ENCODE data around the gene RPS10. TPM values are rescaled to one million over a fixed set of nuclear protein-coding genes. Genes with fewer than 3 reads are reported as not detected.
A peak's percentile ranks its signal among the peaks of the same experiment; 100 is the strongest.
"Not testable (repeated sequence)": the region's sequence is repeated elsewhere in the genome, so short reads cannot be mapped to it uniquely, and the experiment has no call there.

The RPS10 gene
- total RNA-seq, 1 experiment from 2014 or later, result 3,560 TPM

- DNase-seq (ENCODE audit: low read depth), result no peak
These were observed 32.5 kb downstream of the RPS10 start for GRCh38 chr6:34393191-34393965.

GRCh38 chr6:34392497-34393190 lies 33.2 kb downstream of the RPS10 start, which contains the start of gene NUDT3:
Gene NUDT3, minus strand, starts transcription at chr6:34392669. Its CDS starts 307 bp downstream, at chr6:34392362.
- DNase-seq (ENCODE audit: low read depth), result peak; percentile 89

- peak; percentile 69 for DNase-seq (ENCODE audit: low read depth)
These were observed 33.9 kb downstream of the RPS10 start for GRCh38 chr6:34391786-34392496.

- DNase-seq (ENCODE audit: low read depth), result no peak
These were observed 34.4 kb downstream of the RPS10 start for GRCh38 chr6:34391473-34391785.

GRCh38 chr6:34390531-34391472 lies 35.1 kb downstream of the RPS10 start:
- DNase-seq (ENCODE audit: low read depth), result peak; percentile 76

- no peak for DNase-seq (ENCODE audit: low read depth)
These were observed 36.8 kb downstream of the RPS10 start for GRCh38 chr6:34389034-34389433.

GRCh38 chr6:34388421-34388820 lies 37.4 kb downstream of the RPS10 start:
- no peak for DNase-seq (ENCODE audit: low read depth)

GRCh38 chr6:34386316-34387137 lies 39.3 kb downstream of the RPS10 start:
- peak; percentile 77 for DNase-seq (ENCODE audit: low read depth)

GRCh38 chr6:34385793-34386195 lies 40.1 kb downstream of the RPS10 start:
- DNase-seq (ENCODE audit: low read depth), result no peak

- no peak for DNase-seq (ENCODE audit: low read depth)
These were observed 41.3 kb downstream of the RPS10 start for GRCh38 chr6:34384321-34385153.

GRCh38 chr6:34383656-34384320 lies 42.1 kb downstream of the RPS10 start:
- DNase-seq (ENCODE audit: low read depth), result no peak

- peak; percentile 49 for DNase-seq (ENCODE audit: low read depth)
These were observed 42.7 kb downstream of the RPS10 start for GRCh38 chr6:34383161-34383631.

- DNase-seq (ENCODE audit: low read depth), result no peak
These were observed 44.8 kb downstream of the RPS10 start for GRCh38 chr6:34381081-34381480.

- peak; percentile 39 for DNase-seq (ENCODE audit: low read depth)
These were observed 47.4 kb downstream of the RPS10 start for GRCh38 chr6:34378470-34378869.

GRCh38 chr6:34377984-34378383 lies 47.9 kb downstream of the RPS10 start:
- no peak for DNase-seq (ENCODE audit: low read depth)

- not testable (repeated sequence) for DNase-seq (ENCODE audit: low read depth)
These were observed 48.3 kb downstream of the RPS10 start for GRCh38 chr6:34377571-34377970.

- no peak for DNase-seq (ENCODE audit: low read depth)
These were observed 50.0 kb downstream of the RPS10 start for GRCh38 chr6:34375833-34376232.

- DNase-seq (ENCODE audit: low read depth), result no peak
These were observed 51.4 kb downstream of the RPS10 start for GRCh38 chr6:34374508-34374907.

GRCh38 chr6:34374069-34374468 lies 51.8 kb downstream of the RPS10 start:
- no peak for DNase-seq (ENCODE audit: low read depth)

All from RPMI7951 (cell line).